IPS-NIHi11 (cell line): ENCODE results near the gene DAAM1.

Experiments used
- DNase-seq: peaks from one replicate; pipeline ENCODE4 v3.0.0; 2012; ENCODE audit warnings: mixed read lengths, low spot score

DAAM1 gene

DNA sequence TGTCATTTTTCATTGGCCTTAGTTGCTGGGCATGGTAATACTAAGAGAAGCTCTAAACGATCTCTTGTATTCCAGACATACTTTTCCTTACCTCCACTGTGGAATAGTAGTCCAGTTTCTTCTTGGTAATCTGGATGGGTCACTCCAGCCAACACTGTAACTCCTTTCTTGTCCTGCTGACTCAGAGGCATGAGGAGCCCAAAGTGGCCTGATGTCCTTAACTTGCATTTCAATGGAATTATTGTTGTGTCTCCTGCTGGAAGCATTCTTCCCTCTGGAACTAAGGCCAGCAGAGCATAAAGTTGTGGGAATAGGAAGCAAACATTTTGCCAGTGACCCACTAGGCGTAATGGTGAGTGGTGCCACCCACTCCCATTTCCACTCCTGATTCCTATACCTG is 33.1 kb downstream of the DAAM1 start:
- DNase-seq, result no peak

DNA sequence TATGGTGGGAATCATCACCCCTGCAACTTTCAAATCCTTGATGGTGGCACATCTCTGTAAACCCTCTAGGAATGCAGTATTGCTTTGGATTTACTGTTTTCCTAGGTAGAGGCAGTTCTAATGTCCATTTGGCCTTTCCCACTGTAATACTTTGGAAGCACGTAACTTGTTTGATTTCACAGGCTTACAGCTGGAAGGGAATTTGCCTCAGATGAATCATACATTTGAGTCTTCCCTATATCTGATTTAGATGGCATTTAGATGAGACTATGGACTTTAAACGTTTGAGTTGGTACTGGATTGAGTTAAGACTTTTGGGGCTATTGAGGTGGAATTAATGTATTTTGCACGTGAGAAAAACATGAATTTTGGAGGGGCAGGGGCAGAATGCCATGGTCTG is 35.9 kb downstream of the DAAM1 start:
- DNase-seq, result no peak

DNA sequence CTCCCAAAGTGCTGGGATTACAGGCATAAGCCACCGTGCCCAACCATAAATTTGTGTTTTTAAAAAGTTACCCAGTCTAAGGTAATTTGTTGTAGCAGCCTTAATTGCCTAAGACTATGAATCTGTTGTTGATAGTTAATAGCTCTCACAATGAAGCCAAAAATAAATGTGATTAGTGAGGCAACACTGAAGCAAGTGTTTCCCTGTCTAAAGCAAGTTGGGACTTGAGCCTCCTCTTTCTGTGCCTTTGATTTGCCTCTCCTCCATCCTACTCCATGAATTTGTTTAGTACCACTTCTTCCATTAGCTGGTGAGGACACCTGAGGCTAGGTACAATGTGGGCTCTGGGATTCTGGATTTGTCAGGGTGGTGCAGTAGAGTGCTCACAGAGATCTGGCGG is 36.8 kb downstream of the DAAM1 start:
- DNase-seq, result no peak

DNA sequence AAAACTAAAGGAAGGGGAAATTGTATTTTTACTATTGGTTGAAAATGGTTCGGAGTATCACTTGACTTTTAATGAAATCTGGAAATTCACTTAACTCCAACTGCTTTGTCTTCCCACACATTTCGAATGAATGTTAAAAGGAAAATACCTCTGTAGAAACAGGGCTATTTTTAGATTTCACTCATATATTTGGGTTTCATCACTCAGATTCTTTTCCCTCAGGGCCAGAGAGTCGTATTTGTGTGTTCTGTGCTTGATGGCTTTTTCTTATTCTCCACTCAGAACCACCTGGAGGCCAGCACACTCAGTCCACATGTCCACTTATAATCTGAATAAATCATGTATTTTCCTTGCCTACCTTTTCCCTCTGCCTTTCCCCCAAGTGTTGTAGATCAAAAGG is 40.0 kb downstream of the DAAM1 start:
- DNase-seq, result no peak

DNA sequence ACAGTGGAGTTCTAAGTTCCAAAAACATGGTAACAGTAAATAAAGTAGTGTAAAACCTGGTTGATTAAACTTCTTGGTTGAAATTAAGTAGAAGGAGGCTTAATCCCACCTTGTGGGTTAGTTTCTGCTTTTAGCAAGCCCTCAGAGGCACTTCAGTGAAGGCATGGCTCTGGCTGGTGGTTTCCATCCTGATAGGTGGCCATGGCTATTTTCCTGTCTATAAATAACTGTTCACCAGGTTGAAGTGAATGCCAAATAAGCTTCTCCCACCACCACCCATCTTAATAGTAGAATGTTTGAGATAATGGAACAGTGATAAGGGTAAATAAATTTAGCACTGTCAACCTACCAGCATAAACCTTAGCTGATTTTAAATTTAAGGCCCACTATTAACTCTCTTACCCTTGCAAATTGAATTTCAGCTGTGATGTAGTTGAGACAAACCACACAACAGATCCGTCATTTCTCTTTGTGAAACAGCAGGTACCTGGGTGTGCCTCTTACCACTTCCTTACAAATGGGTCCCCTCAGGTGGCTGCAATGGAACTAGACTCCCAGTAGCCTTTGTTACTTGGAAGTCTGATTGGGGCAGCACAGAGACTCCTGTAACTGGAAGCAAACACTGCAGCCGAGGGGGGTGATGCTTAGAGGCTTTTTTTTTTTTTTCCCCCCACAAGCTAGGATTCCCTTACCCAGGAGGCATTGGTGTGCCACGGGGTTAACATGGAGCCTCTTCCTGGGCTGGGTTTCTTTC is 41.4 kb downstream of the DAAM1 start:
- DNase-seq, result no peak

DNA sequence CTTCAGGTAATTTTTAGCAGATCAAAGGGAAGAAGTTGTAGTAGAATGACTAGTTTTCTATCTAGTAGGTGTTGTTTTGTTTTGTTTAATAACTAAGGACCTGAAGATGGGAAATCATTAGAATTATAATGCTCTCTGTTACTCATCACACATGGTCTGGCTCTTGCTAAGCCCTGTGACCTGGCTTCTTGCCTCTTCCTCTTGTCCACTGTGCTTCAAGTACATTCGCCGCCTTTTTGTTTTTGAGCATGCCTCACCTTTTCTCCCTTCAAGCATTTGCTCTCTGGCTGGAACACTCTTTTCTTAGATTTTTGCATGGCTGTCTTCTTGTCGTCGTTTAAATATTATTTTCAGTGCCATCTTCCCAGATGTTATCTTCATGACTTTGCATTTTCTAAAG is 47.7 kb downstream of the DAAM1 start:
- DNase-seq, result no peak

DNA sequence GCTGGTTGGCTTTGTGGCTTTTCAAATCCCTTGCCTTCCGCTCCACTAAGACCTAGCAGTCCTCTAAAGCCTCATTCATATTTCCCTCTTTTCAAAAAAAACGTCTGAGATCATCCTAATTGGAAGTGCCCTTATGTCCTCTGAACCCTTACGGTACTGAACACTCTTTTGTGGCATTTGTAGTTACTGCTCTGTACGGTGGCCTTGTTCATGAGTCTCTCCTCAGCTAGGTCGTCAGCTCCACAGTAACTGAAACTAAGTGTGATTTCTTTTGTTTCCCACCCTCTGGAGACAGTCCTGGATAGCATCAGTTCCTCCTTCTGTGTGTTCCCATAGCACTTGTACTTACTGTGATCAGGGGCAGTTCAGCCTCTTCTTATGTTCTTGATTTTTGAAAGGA is 49.7 kb downstream of the DAAM1 start:
- no peak for DNase-seq

DNA sequence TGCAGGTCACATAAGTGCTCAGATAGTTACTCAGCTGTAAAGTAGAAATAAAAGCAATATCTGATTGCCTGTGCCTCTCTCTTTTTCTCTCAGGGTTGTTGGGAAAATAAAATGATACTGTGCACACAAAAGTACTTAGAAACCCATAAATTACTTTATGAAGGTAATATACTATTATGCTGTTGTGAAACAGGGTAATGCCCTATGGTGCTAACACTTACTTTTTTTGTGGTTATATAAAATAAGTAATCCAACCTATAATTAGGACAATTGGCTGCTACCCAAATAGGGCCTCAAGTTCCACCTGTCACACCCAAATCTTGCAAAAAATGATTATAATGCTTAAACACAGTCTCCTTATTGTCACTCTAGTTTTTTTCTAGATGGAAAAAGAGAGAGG is 50.6 kb downstream of the DAAM1 start:
- no peak for DNase-seq

DNA sequence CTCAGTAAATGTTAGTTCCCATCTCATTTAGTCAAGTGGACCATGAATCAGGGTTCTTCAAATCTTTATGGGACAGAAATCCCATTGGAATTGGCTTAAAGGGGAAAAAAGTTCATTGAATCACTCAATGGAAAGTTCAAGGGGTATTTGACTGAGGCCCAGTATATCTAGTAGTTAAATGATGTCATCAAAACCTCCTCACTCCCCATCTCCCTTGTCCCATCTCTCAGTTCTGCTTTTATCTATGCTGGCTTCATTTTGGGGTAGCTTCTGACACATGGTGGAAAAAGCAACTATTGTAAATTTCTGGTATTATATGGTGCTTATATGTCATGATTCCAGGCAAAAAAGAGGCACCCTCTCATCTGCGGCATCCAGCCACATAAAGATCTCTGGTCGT is 51.9 kb downstream of the DAAM1 start:
- DNase-seq, result no peak

DNA sequence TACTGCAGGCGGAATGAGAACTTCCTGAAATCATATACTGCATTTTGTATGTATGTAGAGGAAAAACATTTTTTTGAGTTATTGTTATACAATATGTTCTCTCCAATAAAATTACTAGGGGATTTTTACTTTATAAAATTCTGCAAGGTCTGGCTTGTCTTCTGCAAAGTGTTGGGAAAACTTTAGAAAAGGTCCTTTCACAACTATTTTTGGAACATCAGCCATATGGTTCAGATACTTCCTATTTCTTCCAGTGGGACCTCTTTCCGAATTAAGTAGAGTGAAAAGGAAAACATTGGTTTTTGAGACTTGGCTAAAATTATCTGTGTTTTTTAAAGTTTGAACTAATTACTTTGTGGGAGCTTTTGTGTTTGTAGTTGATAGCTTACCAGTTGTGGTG is 52.7 kb downstream of the DAAM1 start:
- DNase-seq, result no peak

DNA sequence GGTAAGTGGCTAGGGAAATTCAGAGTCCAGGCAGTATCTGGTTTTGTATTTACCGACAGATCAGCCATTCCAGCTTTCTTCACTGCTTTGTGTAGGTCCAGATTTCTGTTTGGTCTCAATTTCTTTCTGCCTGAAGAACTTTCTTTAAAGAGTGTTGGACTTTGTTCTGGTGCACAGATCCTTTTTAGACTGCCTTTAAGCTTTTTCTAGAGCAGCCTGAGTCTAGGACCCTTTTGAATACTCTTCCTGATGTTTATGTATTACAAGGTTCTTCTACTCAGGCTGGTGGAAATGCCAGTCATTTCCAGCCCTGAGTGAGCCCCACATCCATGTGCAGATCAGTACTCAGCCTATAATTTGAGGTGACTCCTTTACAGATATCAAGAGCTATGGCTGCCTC is 54.7 kb downstream of the DAAM1 start:
- no peak for DNase-seq

DNA sequence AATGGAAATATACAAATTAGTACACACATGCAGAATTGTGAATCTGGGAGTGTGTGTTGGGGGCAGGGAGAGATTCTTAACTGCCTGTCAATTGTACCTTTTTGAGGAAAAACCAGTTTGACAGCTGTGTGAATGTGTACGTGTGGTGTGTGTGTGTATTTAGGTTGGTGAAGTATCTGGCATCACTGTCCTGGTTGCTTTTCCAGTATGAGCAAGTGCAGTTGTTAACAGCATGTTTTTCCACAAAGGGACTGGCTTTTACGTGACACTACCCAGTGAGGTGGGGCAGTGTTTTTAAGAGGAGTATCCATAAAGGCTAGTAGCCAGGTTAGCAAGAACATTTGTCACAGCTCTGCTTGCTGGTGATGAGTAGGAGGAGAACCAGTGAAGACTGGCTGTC is 56.1 kb downstream of the DAAM1 start:
- no peak for DNase-seq

DNA sequence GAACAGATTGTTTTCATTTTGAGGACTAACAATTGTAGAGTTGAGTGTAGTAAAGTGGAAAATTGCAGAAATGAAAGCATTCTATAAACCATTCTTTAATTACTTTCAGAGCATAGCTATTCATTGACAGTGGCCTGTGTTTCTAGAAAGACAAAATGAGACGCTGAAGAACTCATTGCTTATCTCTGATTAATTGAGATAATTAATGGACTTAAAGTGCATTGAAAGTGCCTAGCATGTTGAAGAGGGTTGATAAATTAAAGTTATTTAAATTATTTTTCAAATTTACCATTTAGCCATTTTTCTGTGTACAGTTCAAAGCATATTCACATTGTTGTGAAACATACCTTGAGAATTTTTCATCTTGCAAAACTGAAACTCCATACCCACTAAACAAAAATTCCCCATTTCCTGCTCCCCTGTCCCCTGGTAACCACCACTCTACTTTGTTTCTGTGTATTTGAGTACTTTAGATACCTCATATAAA is 57.4 kb downstream of the DAAM1 start:
- no peak for DNase-seq

DNA sequence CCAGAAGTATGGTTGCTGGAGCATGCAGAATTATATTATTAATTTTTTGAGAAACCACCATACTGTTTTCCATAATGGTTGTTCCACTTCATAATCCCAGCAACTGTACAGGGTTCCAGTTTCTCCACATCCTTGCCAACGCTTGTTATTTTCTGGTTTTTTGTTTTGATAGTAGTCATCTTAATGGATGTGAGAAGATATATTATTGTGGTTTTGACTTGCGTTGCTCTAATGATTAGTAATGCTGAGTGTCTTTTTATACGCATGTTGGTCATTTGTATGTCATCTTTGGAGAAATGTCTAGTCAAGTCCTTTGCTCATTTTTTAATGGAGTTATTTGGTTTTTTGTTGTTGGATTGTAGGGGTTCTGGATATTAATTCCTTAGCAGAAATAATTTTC is 58.1 kb downstream of the DAAM1 start:
- no peak for DNase-seq

DNA sequence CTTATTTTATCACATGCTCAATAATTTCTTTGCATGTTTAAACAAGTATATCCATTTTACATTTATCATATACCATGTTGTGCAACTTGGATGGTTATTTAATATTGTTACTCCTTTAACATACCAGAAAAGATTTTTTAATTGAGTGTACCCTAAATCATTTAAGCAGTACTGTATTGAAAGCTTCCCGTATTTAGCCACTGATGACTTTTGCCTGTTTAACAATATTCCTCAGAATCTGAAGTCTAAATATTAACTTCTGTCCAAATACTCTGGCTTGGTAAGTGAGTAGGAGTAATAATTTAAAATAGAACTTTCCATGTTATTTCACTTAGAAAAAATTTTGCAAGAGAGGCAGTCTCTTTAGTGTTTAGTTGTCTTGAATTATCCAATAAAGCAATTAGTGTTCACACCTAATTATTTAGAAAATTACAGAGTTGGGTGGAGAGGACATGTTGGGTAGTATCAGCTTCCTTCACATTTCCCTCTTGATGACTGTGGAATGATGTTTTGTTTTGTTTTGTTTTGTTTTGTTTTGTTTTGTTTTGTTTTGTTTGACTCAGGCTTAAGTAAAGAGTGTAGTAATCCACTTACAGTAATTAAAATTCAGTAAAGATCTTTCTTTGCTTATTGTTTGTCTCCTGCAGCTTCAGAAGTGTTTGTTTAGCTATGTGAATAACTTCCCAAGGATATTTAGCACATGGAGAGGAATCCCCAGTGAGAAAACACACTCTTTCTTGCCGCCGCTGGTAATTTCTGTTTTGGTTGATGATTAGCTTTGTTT is 59.5 kb downstream of the DAAM1 start:
- DNase-seq, result no peak

DNA sequence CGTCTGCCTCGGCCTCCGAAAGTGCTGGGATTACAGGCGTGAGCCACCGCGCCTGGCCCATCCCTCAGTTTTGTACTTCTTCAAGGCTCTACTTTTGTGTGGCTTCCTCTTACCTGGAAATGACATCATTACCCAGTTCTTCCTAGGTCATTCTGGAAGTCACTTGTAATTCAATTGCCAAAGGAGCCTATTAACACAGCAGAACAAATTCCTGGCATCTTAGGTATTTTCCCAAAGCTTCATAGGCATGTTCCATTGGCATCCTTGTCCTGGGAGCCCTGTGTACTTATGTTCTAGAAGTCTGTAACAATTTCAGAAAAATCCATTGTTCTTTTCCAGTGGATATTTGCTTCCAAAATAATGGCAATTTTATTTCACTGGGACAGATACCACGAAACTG is 60.6 kb downstream of the DAAM1 start:
- DNase-seq, result no peak

DNA sequence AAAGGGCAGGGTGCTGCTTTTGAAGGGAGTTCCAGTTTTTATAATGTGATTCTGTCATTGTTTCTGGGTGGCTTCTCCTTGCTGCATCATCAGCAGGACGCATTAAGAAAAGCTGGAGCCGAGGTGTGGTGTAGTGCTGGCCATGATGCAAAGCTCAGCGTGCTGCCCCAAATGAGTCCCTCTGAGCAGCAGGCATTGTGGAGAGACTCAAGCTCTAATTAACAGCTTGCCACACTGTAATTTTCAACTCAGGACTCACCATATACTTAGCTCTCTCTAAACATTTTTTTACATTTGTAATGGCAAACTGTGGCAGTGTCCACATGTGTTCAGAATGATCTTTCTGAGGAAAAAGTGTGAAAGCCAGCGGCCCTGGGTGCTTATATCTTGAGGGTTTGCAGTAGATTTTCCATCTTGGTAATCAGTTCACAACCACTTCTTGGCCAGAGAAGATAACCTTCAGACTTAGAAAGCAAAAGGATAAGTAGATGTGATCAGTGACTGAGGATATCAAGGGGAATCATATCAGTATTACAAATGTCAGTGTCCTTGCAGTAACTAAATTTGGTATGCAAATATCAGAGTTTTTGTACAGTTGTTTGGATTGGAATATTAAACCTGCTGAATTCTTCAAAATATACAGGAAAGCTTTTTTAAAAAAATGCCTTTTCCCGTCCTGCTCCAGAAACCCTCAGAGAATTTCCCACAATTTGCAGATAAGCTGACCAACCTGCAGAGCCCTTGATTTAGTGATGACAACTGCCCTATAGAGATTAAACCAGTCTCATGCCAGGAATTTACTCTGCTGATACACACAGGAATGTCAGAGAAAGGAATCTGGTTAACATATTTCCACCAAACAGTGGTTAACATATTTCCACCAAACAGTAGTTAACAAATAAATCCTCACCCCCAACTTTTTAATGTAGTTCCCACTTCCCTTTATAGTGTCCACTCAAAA is 63.6 kb downstream of the DAAM1 start:
- DNase-seq, result no peak

DNA sequence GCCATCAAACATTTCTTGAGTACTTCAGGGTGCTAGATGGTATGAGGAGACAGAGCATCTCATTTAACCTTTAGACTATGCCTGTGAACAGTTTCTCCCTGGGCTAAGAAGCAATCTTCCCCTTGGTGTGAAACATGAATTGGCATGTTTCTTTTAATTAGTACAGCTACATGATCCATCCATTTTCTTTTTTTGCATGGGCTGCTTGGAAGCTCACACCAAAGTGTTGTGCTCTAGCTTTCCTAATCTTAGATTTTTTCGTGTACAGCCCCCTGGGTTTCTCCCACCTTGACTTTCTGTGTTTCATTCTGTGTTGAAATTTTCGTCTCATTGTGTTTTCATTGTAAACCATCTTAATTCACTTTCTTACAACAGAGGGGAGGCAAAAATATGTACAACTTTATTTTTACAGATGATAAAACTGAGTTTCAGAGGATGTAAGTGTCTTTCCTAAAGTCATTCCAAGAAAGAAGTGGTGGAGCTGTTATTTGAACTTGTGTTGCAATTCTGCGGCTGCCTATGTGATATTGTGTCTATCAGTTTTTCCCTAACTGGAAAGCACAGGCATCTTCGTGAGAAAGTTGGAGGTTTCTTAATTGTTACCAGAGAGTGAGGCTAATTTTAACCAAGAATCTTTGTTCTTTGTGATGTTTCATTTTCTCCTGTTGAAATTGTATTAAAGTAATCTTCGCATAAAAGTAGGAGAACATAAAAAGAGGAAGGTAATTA is 64.5 kb downstream of the DAAM1 start:
- no peak for DNase-seq

DNA sequence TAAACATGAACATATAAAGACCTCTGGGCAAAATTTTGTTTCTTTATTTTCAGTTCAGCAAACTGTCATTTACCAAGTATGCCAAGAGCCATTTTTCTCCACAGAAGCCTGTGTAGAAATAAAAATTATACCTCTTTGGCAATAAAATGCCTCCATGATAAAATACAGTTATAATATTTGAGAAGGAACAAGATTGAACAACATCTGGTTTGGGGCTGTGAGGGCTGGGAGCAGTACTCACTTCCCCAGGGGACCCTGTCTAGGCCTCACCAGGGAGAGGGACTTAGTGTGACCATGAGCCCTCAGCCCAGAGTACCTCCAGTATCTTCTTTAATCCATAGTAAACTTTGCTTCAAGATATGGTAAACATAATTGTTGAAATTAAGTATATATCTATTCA is 65.1 kb downstream of the DAAM1 start:
- no peak for DNase-seq

DNA sequence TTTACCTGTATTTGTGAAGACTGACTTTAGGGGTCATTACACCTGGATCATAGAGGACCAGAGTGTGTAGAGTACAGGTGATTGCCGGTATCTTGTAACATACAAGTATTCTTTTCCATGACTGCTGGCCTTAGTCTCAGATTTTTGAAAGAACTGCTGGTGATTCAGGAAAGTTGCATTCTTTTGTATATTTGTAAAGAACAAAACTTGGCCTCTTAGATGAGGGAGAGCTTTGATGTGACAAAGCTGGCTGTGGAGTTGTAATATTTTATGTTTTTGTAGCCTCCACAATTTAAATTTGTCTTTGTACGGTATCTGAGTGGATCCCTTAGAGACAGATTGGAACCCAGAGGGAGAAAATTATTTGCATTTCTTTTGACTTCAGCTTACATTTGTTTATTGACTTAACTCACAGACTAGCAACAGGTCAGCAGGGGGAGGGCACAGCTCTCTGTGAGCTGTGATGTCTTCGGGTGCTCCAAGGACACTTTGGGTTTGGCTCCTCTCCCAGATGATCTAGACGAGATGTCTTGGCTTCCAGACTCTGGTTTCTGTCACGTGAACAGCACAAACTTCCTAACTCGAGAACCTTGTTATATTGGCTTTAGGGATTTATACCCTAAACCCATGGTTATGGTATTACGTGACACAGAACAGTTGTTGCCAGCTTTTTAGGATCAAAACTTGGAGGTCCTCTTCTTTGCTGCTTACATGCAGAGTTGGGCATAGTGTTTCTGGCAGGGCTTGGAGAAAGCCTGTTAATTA is 65.9 kb downstream of the DAAM1 start:
- DNase-seq, result no peak
